Activated naive CD4-positive, alpha-beta T cell treated with anti-CD3 and anti-CD28 coated beads, Interleukin-2, amount 50 U/mL, for 72 hours (primary cell): ENCODE data around the gene PAX2. TPM values are rescaled to one million over a fixed set of nuclear protein-coding genes. Genes with fewer than 3 reads are reported as not detected.

Experiments used
- ATAC-seq, 2 donors: fragments of 150-1000 bp; cut with Tn5 transposase; 2 replicates each; pipeline ENCODE4 v1.10.0; 2021; ENCODE audit warnings: mild to moderate bottlenecking in 2 of 2, moderate library complexity in 2 of 2
- DNase-seq, 2 donors: peaks; one replicate each; pipeline ENCODE4 v3.0.0; 2021 to 2022; ENCODE audit warnings: low spot score in 2 of 2
- H3K27ac Mint-ChIP-seq, 2 donors: one replicate each; pipeline ENCODE4 v1.8.0; 2022; ENCODE audit warnings: mild to moderate bottlenecking in 2 of 2, mixed read lengths in 2 of 2
- H3K36me3 Mint-ChIP-seq, 2 donors: one replicate each; pipeline ENCODE4 v1.8.0; 2022; ENCODE audit warnings: mixed read lengths in 2 of 2
- H3K9me3 Mint-ChIP-seq, 2 donors: one replicate each; pipeline ENCODE4 v1.8.0; 2022; ENCODE audit warnings: mixed read lengths in 2 of 2
- total RNA-seq, 2 donors: library from RNA; stranded (reverse); gene quantifications; one replicate each; pipeline ENCODE4 v1.2.3, GENCODE V29; 2022

The PAX2 gene
- total RNA-seq, 2 donors from 2014 or later: not detected

- Mint-ChIP-seq H3K36me3 (no peaks in the 10 kb centered on the region), H3K9me3 (no peaks in the 10 kb centered on the region), H3K27ac (no peak overlapping the region)
- ATAC-seq: no peak
- no peak for DNase-seq
Observed at GRCh38 chr10:100810835-100811116, 65.4 kb downstream of the PAX2 start.

GRCh38 chr10:100811261-100811660, 65.9 kb downstream of the PAX2 start:
- DNase-seq (no peak), ATAC-seq (no peak)
- Mint-ChIP-seq H3K9me3 (no peaks in the 10 kb centered on the region), H3K27ac (no peak overlapping the region), H3K36me3 (no peaks in the 10 kb centered on the region)

- DNase-seq (no peak), ATAC-seq (no peak)
- Mint-ChIP-seq H3K36me3 (no peaks in the 10 kb centered on the region), H3K27ac (no peak overlapping the region), H3K9me3 (no peaks in the 10 kb centered on the region)
Observed at GRCh38 chr10:100811752-100812750, 66.7 kb downstream of the PAX2 start.

GRCh38 chr10:100812978-100813377, 67.6 kb downstream of the PAX2 start:
- Mint-ChIP-seq H3K36me3 (no peaks in the 10 kb centered on the region), H3K27ac (no peak overlapping the region), H3K9me3 (no peaks in the 10 kb centered on the region)
- DNase-seq (no peak), ATAC-seq (no peak)

- no peaks in the 10 kb centered on the region for H3K36me3 Mint-ChIP-seq
- no peaks in the 10 kb centered on the region for H3K9me3 Mint-ChIP-seq
- DNase-seq (no peak), ATAC-seq (no peak)
- peak overlapping the region in 1 of 2 donors; percentile 25 for H3K27ac Mint-ChIP-seq
Observed at GRCh38 chr10:100814751-100815474, 69.5 kb downstream of the PAX2 start.

- Mint-ChIP-seq H3K36me3 (no peaks in the 10 kb centered on the region), H3K27ac (no peak overlapping the region), H3K9me3 (no peaks in the 10 kb centered on the region)
- no peak for ATAC-seq
- no peak for DNase-seq
Observed at GRCh38 chr10:100816671-100817070, 71.3 kb downstream of the PAX2 start.

GRCh38 chr10:100817268-100817839, 72.0 kb downstream of the PAX2 start:
- ATAC-seq (no peak), DNase-seq (no peak)
- no peaks in the 10 kb centered on the region for H3K9me3 Mint-ChIP-seq
- no peak overlapping the region for H3K27ac Mint-ChIP-seq
- H3K36me3 Mint-ChIP-seq: no peaks in the 10 kb centered on the region

- H3K9me3 Mint-ChIP-seq: no peaks in the 10 kb centered on the region
- no peak for DNase-seq
- no peak for ATAC-seq
- H3K36me3 Mint-ChIP-seq: no peaks in the 10 kb centered on the region
- H3K27ac Mint-ChIP-seq: no peak overlapping the region
Observed at GRCh38 chr10:100819424-100819823, 74.0 kb downstream of the PAX2 start.

- no peaks in the 10 kb centered on the region for H3K36me3 Mint-ChIP-seq
- no peak overlapping the region for H3K27ac Mint-ChIP-seq
- ATAC-seq: no peak
- no peaks in the 10 kb centered on the region for H3K9me3 Mint-ChIP-seq
- DNase-seq: no peak
Observed at GRCh38 chr10:100823194-100823593, 77.8 kb downstream of the PAX2 start.

- Mint-ChIP-seq H3K27ac (no peak overlapping the region), H3K9me3 (no peaks in the 10 kb centered on the region)
- ATAC-seq: no peak
Observed at GRCh38 chr10:100824886-100825285, 79.5 kb downstream of the PAX2 start.

GRCh38 chr10:100825325-100825875, 80.0 kb downstream of the PAX2 start:
- H3K27ac Mint-ChIP-seq: no peak overlapping the region
- H3K36me3 Mint-ChIP-seq: peaks cover 5 to 9% of the 10 kb centered on the region in 2 donors
- ATAC-seq: no peak
- no peak for DNase-seq
- H3K9me3 Mint-ChIP-seq: no peaks in the 10 kb centered on the region

More at GRCh38 chr10:100824886-100825285, 79.5 kb downstream of the PAX2 start:
- H3K36me3 Mint-ChIP-seq: peaks cover 2 to 6% of the 10 kb centered on the region in 2 donors
- DNase-seq: no peak

- Mint-ChIP-seq H3K36me3 (peaks cover 5 to 9% of the 10 kb centered on the region in 2 donors), H3K27ac (no peak overlapping the region), H3K9me3 (no peaks in the 10 kb centered on the region)
- ATAC-seq: no peak
- no peak for DNase-seq
Observed at GRCh38 chr10:100826031-100826651, 80.8 kb downstream of the PAX2 start.

- ATAC-seq (peak in 1 of 2 donors; percentile 23), DNase-seq (no peak)
- no peaks in the 10 kb centered on the region for H3K9me3 Mint-ChIP-seq
- no peak overlapping the region for H3K27ac Mint-ChIP-seq
- peaks cover 5 to 9% of the 10 kb centered on the region in 2 donors for H3K36me3 Mint-ChIP-seq
Observed at GRCh38 chr10:100826661-100826982, 81.2 kb downstream of the PAX2 start.

- DNase-seq: peak in 1 of 2 donors; percentile 43
Observed at GRCh38 chr10:100826983-100827818, 81.8 kb downstream of the PAX2 start.

GRCh38 chr10:100827819-100828737, 82.7 kb downstream of the PAX2 start:
- peak; percentile 41 to 70 for ATAC-seq
- DNase-seq: peak in 1 of 2 donors; percentile 40
- Mint-ChIP-seq H3K27ac (peak overlapping the region in 1 of 2 donors; percentile 53), H3K36me3 (peaks cover 5 to 9% of the 10 kb centered on the region in 2 donors), H3K9me3 (no peaks in the 10 kb centered on the region)

More at GRCh38 chr10:100826983-100827818, 81.8 kb downstream of the PAX2 start:
- no peaks in the 10 kb centered on the region for H3K9me3 Mint-ChIP-seq
- ATAC-seq: peak; percentile 31 to 69
- peaks cover 5 to 9% of the 10 kb centered on the region in 2 donors for H3K36me3 Mint-ChIP-seq
- H3K27ac Mint-ChIP-seq: no peak overlapping the region
